Stimulated activated CD8-positive, alpha-beta memory T cell treated with anti-CD3 and anti-CD28 coated beads, Interleukin-15, amount 100 ng/mL, for 24 hours (primary cell): ENCODE results near the gene DEFB131A.
"Not testable (repeated sequence)": the region's sequence is repeated elsewhere in the genome, so short reads cannot be mapped to it uniquely, and the experiment has no call there.

Experiments
- DNase-seq: peaks from one replicate; pipeline ENCODE4 v3.0.0-alpha.2; 2020; ENCODE audit warnings: low read depth

The DEFB131A gene, protein sequence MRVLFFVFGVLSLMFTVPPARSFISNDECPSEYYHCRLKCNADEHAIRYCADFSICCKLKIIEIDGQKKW

DNA sequence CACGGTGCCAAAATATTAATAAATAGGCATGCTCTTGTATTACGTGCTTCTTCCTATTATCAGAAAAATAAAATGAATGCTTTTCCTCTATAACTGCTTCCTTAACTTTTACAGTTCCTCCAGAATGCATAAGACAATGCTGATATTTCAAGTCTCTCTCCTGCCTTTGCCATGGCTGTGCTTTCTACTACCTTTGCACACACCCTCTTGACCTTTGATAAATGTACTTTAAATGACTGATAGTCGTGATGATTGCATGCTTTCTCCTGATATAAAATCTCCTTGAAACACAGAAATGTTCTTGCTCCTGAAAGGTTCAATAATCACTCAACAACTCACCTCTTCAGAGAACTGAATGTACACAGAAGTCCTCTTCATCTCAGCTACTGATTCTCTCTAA is at the start of gene DEFB131A:
Gene DEFB131A, plus strand, starts transcription at position 301 of the 400 bp plus-strand sequence. CDS start 120 bp downstream, outside the sequence.
- not testable (repeated sequence) for DNase-seq

DNA sequence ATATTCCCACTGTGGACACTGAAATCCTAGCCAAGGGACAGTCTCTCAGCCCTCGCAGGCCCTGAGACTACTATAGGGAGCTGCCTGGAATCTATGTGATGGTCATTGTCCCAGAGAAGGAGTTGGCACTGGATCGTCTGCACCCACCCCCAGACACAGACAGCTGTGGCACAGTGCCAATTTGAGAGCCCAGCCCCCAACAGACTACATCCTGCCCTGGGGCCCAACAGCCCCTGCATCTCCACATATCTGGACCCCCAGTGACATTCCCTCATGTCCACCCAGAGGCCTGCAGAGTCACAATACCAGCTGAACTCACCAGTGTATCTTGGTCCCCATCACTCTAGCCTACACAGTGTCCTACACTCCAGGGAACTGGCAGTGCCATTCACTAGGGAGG is 38.4 kb upstream of the DEFB131A start:
- not testable (repeated sequence) for DNase-seq

DNA sequence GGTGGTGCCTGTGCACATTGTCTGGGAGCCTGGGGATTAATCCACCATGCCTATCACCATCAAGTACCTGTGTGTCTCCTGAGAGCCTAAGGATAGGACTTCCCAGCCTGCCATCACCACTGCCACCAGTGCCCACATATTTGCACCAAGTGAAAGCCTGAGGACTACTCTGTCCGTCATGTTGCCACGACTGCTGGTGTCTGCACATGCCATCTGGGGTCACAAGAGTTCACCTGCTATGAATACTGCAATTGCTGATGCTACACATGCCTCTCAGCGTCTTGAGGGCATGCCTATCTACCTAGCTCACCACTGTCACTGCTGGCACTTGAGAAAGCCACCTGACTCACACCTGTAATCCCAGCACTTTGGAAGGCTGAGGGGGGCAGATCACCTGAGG is 37.7 kb upstream of the DEFB131A start:
- not testable (repeated sequence) for DNase-seq

DNA sequence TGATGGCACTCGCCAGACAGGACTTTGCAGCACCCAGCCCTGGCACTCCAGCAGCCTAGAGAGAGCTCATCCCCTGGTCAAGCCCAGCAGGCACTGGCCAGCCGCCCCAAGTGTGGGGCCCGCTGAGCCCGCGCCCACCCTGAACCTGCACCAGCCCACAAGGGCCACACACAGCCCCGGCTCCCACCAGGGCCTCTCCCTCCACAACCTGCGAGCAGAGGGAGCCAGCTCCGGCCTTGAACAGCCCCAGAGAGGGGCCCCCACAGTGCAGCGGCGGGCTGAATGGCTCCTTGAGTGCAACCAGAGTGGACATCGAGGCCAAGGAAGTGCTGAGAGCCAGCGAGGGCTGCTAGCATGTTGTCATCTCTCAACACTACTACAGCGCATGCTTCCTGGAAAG is 34.4 kb upstream of the DEFB131A start:
- DNase-seq: no peak

DNA sequence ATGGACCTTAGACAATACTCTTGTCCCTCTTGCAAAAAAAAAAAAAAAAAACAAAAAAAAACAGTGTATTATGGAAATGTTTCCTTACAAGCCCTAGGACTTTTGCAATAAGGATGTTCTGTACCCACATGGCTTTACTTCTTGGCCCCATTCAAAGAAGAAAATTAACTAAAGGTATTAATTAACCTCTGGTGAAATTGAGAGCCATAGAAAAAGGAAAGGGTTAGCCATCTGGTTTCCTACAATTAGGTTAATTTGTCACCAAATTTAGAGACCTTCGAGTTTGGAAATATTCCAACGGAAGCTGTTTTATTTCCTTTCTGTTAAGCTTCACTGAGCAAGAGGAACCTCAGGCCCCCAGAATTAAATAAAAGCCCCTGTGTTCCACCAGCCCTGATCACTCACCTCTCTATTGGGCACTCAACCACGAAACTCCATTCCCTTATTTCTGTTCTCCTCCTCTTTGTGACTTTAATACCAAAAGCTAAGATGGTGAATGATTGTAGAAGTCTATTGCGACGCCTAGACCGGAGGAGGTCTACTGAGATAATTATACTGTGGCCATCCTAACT is 22.2 kb upstream of the DEFB131A start:
- DNase-seq: not testable (repeated sequence)

DNA sequence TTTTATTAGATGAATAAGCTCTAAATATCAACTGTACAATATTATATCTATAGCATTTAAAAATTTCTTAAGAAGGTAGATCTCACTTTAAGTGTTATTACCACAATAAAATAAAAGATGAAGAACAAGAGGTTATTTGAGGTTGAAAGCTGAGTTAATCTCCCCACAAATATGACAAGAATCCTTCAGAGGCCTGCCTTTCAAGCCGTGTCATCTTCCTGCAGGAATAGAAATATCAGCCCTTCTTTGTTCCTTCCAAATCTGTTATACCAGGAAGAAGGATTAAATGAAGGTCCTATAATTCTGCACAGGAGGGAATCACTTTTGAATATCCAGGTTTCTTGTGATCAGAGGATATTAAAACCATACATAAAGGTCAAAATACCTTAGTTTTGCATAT is 18.3 kb upstream of the DEFB131A start:
- not testable (repeated sequence) for DNase-seq

DNA sequence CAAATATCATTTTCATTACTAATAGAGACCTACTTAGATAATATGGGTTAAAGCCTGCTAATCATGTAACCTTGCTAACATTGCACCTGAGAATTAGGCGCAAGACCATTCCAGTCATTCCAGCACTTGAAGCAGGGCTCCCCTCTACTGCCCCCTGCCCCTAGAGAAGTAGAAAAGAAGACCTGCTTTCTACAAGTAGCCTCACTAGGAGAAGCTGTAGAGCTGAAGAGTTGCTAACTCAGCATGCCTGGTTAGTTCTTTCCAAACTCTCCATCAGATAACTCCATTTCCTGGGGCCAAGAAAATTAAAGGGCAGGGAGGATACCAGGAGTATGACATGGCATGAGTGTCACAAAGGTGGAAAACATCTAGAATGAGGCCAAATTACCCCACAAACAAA is 14.2 kb upstream of the DEFB131A start:
- DNase-seq: not testable (repeated sequence)

DNA sequence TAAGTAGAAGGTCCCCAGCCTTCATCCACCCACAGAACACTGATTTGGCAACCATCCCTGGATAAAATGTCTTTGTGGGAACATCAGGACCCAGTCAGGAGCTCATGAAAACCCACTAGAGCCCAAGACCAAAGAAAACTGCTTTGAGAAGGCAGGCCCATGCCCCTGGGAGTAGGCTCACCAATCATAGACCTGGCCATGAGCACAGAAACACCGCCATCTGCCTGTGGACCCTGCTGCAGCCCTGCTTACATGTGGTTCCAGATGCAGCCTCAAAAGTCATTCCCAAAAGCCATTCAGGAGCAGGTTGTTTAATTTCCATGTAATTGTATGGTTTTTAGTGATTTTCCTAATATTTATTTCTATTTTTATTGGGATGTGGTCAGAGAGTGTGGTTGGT is 10.9 kb upstream of the DEFB131A start:
- not testable (repeated sequence) for DNase-seq

DNA sequence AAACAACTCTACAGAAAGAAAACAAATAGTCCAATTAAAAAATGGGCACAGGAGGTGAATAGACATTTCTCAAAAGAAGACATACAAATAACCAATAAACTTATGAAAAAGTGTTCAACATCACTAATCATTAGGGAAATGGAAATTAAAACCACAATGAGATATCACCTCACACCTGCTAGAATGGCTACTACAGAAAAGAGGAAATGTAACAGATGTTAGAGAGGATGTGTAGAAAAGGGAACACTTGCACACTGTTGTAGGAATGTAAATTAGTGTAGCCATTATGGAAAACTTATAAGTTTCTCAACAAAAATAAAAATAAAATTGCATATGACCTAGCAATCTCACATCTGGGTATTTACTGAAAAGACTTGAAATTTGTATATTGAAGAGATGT is 7.5 kb upstream of the DEFB131A start:
- not testable (repeated sequence) for DNase-seq

DNA sequence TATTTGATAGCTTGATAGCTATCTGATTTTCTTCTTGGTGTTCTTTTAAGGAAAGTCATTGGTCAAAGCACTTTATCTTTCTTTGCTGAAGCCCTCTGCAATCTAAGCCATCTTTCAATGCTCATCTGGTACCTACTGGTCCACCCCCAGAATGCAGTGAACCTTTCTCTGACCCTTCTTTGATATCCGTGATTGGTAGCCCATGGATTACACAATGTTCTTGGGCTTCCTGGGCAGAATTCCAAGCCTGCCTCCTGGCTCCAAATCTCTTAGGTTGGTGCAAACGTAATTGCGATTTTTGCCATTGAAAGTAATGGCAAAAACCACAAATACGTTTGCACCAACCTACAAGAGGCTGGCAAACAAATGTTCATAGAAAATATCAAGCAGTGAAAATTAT is 1.9 kb upstream of the DEFB131A start:
- DNase-seq: not testable (repeated sequence)

DNA sequence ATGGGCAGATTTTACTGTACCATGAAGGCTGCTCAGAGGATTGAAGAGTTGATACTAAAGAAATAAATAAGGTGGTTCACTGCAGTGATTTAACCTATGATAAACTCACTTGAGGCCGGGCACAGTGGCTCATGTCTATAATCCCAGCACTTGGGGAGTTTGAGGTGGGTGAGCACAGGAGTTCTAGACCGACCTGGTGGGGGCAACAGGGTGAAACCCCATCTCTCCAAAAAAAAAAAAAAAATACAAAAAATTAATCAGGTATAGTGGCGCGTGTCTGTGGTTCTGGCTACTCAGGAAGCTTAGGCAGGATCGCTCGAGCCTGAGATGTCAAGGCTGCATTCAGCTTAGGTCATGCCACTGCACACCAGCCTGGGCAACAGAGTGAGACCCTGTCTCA is 467 bp downstream of the DEFB131A start:
- not testable (repeated sequence) for DNase-seq

DNA sequence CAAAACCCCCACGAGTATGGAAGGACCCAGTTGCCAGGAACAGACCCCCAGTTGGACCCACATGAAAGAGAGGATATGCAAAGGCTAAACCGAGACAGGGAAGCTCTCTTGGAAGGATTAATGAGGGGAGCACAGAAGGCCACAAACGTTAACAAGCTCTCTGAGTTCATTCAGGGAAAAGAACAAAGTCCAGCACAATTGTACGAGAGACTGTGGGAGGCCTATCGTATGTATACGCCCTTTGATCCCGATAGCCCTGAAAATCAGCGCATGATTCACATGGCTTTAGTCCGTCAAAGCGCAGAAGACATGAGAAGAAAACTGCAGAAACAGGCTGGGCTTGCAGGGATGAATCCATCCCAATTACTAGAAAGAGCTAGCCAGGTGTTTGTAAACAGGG is 8.0 kb downstream of the DEFB131A start:
- DNase-seq: not testable (repeated sequence)

DNA sequence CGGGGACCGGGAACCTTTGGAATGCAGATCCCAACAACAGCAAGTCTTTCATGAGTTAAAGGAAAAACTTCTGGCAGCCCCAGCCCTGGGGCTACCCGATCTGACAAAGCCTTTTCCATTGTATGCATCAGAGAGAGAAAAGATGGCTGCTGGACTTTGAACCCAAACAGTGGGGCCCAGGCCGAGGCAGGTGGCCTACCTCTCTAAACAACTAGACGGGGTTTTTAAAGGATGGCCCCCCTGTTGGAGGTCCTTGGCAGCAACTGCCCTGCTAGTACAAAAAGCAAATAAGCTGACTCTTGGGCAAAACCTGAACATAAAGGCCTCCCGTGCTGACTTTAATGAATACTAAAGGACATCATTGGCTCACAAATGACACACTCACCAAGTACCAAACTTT is 10.1 kb downstream of the DEFB131A start:
- not testable (repeated sequence) for DNase-seq

DNA sequence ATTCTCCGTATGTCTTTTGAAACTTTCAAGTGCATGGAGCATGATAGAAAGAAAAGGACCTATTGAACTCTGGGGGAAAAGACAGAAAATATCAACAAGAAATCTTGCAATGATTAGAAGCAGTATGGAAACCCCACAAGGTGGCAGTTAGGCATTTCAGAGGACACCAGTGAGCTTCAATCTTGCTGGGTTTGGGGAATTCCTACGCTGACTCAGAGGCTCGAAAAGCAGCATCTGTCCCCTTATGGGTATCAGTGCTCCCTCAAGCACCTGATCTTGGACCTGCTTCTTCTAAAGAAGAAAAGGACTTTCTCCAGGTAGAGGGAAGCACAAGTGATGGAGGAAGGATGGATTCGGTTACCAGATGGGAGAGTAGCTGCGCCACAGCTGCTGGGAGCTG is 10.8 kb downstream of the DEFB131A start:
- DNase-seq: not testable (repeated sequence)

DNA sequence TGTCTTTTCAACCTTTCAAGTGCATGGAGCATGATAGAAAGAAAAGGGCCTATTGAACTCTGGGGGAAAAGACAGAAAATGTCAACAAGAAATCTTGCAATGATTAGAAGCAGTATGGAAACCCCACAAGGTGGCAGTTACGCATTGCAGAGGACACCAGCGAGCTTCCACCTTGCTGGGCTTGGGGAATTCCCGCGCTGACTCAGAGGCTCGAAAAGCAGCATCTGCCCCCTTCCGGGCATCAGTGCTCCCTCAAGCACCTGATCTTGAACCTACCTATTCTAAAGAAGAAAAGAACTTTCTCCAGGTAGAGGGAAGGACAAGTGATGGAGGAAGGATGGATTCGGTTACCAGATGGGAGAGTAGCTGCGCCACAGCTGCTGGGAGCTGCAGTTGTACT is 35.3 kb downstream of the DEFB131A start:
- not testable (repeated sequence) for DNase-seq

DNA sequence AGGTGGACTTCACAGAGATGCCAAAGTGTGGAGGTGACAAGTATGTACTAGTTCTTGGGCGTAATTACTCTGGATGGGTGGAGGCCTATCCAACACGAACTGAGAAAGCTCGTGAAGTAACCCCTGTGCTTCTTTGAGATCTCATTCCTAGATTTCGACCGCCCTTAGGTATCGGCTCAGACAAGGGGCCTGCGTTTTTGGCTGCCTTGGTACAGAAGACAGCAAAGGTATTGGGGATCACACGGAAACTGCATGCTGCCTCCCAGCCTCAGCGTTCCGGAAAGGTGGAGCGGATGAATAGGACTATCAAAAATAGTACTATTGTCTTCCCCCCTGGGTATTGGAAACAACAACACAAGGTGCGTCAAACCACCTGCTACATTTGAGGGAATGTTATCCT is 35.9 kb downstream of the DEFB131A start:
- DNase-seq: not testable (repeated sequence)

DNA sequence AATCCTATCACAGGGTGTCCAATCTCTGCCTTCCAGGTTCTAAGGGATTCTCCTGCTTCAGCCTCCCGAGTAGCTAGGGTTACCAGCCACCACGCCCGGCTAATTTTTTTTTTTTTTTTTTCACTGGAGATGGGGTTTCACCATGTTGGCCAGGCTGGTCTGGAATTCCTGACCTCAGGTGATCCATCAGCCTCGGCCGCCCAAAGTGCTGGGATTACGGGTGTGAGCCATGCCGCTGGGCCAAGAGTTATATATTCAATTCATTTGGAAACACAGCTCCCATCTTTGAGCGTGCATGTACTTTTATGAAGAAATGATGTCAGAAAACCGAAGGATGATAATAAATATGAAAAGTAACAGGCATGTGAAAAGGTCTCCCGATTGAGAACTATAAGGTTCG is 38.7 kb downstream of the DEFB131A start:
- DNase-seq: not testable (repeated sequence)

DNA sequence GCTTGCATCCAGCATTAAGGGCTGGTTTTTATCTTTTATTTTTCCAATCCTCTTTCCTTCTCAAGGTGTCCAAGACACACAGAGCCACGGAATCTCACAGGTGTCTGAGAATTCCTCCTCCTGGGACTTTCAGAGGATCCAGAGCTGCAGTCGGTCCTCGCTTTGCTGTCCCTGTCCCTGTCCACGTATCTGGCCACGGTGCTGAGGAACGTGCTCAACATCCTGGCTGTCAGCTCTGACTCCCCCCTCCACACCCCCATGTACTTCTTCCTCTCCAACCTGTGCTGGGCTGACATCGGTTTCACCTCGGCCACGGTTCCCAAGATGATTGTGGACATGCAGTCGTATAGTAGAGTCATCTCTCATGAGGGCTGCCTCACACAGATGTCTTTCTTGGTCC is 39.5 kb downstream of the DEFB131A start:
- DNase-seq: not testable (repeated sequence)

DNA sequence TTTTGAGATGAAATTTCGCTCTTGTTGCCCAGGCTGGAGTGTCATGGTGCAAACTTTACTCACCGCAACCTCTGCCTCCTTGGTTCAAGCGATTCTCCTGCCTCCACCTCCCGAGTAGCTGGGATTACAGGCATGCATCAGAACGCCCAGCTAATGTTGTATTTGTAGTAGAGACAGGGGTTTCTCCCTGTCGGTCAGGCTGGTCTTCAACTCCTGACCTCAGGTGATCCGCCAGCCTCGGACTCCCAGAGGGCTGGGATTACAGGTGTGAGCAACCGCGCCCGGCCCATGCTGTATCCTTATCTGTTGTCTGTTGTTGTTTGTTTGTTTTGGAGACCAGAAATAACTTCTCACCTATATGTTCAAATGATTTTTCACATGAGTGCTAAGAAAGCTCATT is 42.7 kb downstream of the DEFB131A start:
- not testable (repeated sequence) for DNase-seq

DNA sequence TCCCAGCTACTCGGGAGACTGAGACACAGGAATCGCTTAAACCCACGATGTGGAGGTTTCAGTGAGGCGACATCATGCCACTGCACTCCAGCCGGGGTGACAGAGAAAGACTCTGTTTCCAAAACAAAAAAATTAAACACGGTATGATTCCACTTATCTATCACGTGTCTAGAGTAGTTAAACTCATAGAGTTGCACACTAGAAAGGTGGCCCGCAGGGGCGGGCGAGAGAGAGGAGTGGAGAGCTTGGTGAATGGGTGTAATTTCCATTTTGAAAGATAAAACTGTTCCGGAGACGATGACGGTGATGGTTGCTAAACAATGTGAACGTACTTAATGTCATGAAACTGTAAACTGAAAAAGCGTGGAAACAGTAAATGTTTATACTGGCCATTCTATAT is 44.6 kb downstream of the DEFB131A start:
- not testable (repeated sequence) for DNase-seq

DNA sequence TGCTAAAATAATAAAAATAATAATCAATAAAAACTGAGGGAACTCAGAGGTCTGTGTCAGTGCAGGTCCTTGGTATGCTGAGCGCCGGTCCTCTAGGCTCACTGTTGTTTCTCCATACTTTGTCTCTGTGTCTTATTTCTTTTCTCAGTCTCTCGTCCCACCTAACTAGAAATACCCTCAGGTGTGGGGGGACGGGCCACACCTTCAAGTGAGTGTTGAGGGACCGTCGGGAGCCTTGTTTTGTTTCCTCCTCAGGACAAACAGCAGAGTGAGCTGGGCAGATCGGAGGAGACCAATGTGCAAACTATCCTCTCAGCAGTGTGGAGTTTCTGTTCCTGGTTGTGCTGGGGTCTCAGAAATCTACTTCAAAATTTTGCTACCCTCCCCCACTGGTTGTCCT is 46.3 kb downstream of the DEFB131A start:
- not testable (repeated sequence) for DNase-seq

DNA sequence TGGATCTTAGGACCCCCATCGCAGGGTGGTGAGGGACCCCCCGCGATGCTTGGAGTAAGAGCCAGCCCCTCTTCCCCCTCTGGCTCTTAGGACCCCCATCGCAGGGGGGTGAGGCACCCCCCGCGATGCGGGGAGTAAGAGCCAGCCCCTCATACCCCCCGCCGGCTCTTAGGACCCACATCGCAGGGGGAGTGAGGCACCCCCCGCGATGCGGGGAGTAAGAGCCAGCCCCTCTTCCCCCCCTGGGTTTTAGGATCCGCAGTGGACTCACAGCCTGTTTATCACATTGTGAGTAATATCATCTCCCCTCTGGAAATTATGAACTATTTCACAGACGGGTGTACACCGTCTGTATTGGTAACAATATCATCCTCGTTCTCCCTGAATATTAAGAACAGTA is 46.8 kb downstream of the DEFB131A start:
- DNase-seq: not testable (repeated sequence)

DNA sequence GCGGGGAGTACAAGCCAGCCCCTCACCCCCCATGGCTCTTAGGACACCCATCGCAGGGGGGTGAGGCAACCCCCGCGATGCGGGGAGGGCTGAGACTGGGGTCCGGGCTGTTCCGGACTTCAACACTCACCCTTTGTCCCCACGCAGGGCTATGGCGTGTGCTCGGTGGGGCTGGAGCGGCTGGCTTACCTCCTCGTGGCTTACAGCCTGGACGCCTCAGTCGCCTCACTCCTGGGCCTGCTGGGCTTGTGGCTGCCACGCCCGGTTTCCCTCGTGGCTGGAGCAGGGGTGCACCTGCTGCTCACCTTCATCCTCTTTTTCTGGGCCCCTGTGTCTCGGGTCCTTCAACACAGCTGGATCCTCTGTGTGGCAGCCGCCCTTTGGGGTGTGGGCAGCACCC is 49.4 kb downstream of the DEFB131A start:
- not testable (repeated sequence) for DNase-seq
